K562 (cell line): ENCODE measurements around the gene COX6A1. TPM values are rescaled to one million over a fixed set of nuclear protein-coding genes. Genes with fewer than 3 reads are reported as not detected.

Experiments
- ATF1 ChIP-seq, 2 experiments: fragments of 450-650 bp in 1 of 2; IDR thresholded peaks; 2 replicates each; pipeline ENCODE4 v1.6.1; 2016; ENCODE audit warnings: missing compliant biosample characterization in 1 of 2, missing genetic modification characterization in 1 of 2
- E2F3 ChIP-seq: fragments of 250-450 bp; sonication (Bioruptor Pico); IDR thresholded peaks from 2 replicates; pipeline ENCODE4 v1.4.0; 2020; ENCODE audit warnings: mild to moderate bottlenecking
- EP300 ChIP-seq: IDR thresholded peaks from 2 replicates; pipeline ENCODE4 v1.6.1; 2012; ENCODE audit warnings: low read length, improper control_type of control experiment
- HNRNPUL1 ChIP-seq: fragments of 200-400 bp; formaldehyde crosslinking; IDR thresholded peaks from 2 replicates; pipeline ENCODE4 v1.6.1; 2017; ENCODE audit warnings: low read length
- KDM5B ChIP-seq: fragments of 200-600 bp; sonication (generic); IDR thresholded peaks from 2 replicates; pipeline ENCODE4 v1.6.1; 2012; ENCODE audit warnings: low read depth, mild to moderate bottlenecking, moderate library complexity, low read length, control low read depth, inconsistent platforms; ENCODE audit not compliant: insufficient replicate concordance
- KLF16 ChIP-seq: IDR thresholded peaks from 2 replicates; pipeline ENCODE4 v1.6.1; 2016; ENCODE audit warnings: antibody characterized with exemption
- MEF2A ChIP-seq: IDR thresholded peaks from 2 replicates; pipeline ENCODE4 v1.6.1; 2011; ENCODE audit warnings: low read depth, mild to moderate bottlenecking, low read length, moderate library complexity; ENCODE audit not compliant: control insufficient read depth
- NR4A1 ChIP-seq, 2 experiments: fragments of 250-450 bp in 1 of 2; fragments of 450-650 bp in 1 of 2; sonication (Bioruptor Pico) in 1 of 2; IDR thresholded peaks; 2 replicates each; pipeline versions ENCODE4 v1.4.0 to v1.6.1; 2016 to 2020; ENCODE audit warnings: mild to moderate bottlenecking in 2 of 2, missing compliant biosample characterization in 1 of 2, missing genetic modification characterization in 1 of 2, moderate library complexity in 1 of 2
- NRF1 ChIP-seq, 2 experiments: fragments of 450-650 bp; IDR thresholded peaks in 1 of 2; conservative IDR thresholded peaks in 1 of 2; 2 replicates each; pipeline ENCODE4 v1.6.1; 2014; ENCODE audit warnings: mild to moderate bottlenecking in 2 of 2
- PHF21A ChIP-seq: fragments of 450-650 bp; IDR thresholded peaks from 2 replicates; pipeline ENCODE4 v1.6.1; 2017; ENCODE audit warnings: low read depth, borderline replicate concordance
- SMC3 ChIP-seq: conservative IDR thresholded peaks from 2 replicates; pipeline ENCODE4 v1.6.1; 2011; ENCODE audit warnings: low read depth, low read length, improper control_type of control experiment; ENCODE audit not compliant: insufficient read depth
- STAT5B ChIP-seq: fragments of 250-450 bp; sonication (Bioruptor Pico); IDR thresholded peaks from 2 replicates; pipeline ENCODE4 v1.8.0; 2021; ENCODE audit warnings: mild to moderate bottlenecking, inconsistent platforms
- TARDBP ChIP-seq: fragments of 450-650 bp; IDR thresholded peaks from 2 replicates; pipeline ENCODE4 v1.6.1; 2016
- TRIM28 ChIP-seq: fragments of 450-650 bp; IDR thresholded peaks from 2 replicates; pipeline ENCODE4 v1.6.1; 2017
- ZKSCAN1 ChIP-seq: fragments of 150-350 bp; IDR thresholded peaks from 2 replicates; pipeline ENCODE4 v1.6.1; 2016; ENCODE audit warnings: low read depth, low read length
- ZNF551 ChIP-seq: fragments of 250-450 bp; sonication (Bioruptor Pico); IDR thresholded peaks from 2 replicates; pipeline ENCODE4 v1.5.0; 2021; ENCODE audit warnings: mild to moderate bottlenecking, moderate library complexity
- polyA plus RNA-seq, 8 experiments: library from polyadenylated mRNA; depleted of rRNA in 4 of 8; stranded (reverse) in 5 of 8; unstranded in 3 of 8; fragments of >200 nt; fragmentation: Nextera tagmentation in 2 of 8; fragmentation: Illumina TruSeq in 1 of 8; extraction: Ambion mirVana in 2 of 8; extraction: Trizol in 1 of 8; gene quantifications; 2 replicates each; pipeline versions ENCODE4 v1.2.1 to v1.2.3, GENCODE V29; 2011 to 2014; ENCODE audit warnings: inconsistent platforms in 1 of 8, missing spikeins in 1 of 8
- total RNA-seq, 7 experiments: library from RNA; depleted of rRNA in 6 of 7; stranded (reverse); fragments of >200 nt in 6 of 7; fragmentation: Illumina TruSeq in 2 of 7; extraction: Trizol in 2 of 7; gene quantifications; 2 replicates each; pipeline versions ENCODE4 v1.2.1 to v1.2.3, GENCODE V29; 2011 to 2021; ENCODE audit warnings: low replicate concordance in 1 of 7
- TF ChIP-seq, protein P1 (sequence below): fragments of 250-450 bp; sonication (Bioruptor Pico); IDR thresholded peaks from 2 replicates; pipeline ENCODE4 v1.4.0; 2020
- TF ChIP-seq, protein P2 (sequence below), 2 experiments: fragments of 450-650 bp; conservative IDR thresholded peaks; 2 replicates each; pipeline ENCODE4 v1.6.1; 2017; ENCODE audit warnings: mild to moderate bottlenecking in 2 of 2, moderate library complexity in 2 of 2
- TF ChIP-seq, protein P3 (sequence below): fragments of 200-400 bp; formaldehyde crosslinking; IDR thresholded peaks from 2 replicates; pipeline ENCODE4 v1.6.1; 2017; ENCODE audit warnings: mild to moderate bottlenecking, low read depth, low read length, moderate library complexity

The COX6A1 gene
- total and polyA plus RNA-seq, 9 of the 15 experiments (the other 6 are each of a cell fraction or from before 2014, with no cell fraction given): 414 to 4,142 (median 931) TPM

DNA sequence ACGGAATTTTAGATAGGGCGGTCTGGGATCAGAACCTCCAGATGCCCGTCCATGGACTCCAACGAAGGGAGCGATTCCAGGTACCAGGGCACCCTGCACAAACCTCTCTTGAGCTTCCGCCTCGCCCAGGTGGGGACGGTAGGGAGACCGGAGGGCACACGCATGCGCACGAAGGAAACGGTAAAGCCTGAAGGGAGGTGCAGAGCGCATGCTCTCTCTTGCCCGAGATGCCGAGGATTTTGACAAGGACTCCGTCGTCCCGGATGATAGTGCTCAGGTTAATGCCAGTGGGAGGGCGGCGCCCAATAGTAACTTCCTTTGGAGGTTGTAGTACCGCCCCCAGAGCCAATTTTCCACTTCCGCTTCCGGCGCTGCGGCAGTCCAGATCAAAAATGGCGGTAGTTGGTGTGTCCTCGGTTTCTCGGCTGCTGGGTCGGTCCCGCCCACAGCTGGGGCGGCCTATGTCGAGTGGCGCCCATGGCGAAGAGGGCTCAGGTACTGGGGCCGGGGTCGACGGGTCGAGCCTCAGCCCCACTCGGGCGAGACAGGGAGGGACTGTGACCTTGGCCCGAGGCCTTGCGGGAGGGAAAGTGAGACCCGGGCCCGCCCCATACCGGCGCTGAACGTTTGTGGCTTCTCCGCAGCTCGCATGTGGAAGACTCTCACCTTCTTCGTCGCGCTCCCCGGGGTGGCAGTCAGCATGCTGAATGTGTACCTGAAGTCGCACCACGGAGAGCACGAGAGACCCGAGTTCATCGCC, at the start of gene COX6A1 (continued):
- TF ChIP-seq, protein P1, sequence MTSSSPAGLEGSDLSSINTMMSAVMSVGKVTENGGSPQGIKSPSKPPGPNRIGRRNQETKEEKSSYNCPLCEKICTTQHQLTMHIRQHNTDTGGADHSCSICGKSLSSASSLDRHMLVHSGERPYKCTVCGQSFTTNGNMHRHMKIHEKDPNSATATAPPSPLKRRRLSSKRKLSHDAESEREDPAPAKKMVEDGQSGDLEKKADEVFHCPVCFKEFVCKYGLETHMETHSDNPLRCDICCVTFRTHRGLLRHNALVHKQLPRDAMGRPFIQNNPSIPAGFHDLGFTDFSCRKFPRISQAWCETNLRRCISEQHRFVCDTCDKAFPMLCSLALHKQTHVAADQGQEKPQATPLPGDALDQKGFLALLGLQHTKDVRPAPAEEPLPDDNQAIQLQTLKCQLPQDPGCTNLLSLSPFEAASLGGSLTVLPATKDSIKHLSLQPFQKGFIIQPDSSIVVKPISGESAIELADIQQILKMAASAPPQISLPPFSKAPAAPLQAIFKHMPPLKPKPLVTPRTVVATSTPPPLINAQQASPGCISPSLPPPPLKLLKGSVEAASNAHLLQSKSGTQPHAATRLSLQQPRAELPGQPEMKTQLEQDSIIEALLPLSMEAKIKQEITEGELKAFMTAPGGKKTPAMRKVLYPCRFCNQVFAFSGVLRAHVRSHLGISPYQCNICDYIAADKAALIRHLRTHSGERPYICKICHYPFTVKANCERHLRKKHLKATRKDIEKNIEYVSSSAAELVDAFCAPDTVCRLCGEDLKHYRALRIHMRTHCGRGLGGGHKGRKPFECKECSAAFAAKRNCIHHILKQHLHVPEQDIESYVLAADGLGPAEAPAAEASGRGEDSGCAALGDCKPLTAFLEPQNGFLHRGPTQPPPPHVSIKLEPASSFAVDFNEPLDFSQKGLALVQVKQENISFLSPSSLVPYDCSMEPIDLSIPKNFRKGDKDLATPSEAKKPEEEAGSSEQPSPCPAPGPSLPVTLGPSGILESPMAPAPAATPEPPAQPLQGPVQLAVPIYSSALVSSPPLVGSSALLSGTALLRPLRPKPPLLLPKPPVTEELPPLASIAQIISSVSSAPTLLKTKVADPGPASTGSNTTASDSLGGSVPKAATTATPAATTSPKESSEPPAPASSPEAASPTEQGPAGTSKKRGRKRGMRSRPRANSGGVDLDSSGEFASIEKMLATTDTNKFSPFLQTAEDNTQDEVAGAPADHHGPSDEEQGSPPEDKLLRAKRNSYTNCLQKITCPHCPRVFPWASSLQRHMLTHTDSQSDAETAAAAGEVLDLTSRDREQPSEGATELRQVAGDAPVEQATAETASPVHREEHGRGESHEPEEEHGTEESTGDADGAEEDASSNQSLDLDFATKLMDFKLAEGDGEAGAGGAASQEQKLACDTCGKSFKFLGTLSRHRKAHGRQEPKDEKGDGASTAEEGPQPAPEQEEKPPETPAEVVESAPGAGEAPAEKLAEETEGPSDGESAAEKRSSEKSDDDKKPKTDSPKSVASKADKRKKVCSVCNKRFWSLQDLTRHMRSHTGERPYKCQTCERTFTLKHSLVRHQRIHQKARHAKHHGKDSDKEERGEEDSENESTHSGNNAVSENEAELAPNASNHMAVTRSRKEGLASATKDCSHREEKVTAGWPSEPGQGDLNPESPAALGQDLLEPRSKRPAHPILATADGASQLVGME: peak; percentile 71; the same call in 1 of the 2 replicates
- TF ChIP-seq E2F3 (CRISPR knock-in tag): peak; percentile 81; the same call in 1 of the 2 replicates
- no peak for TF ChIP-seq ATF1 (CRISPR knock-in tag; IDR thresholded peaks at IDR 0.05)
- peak; percentile 51; the same call in 1 of the 2 replicates for TF ChIP-seq ATF1 (tag; IDR thresholded peaks at IDR 0.05)
- TF ChIP-seq MEF2A: no peak
- TF ChIP-seq, protein P2, sequence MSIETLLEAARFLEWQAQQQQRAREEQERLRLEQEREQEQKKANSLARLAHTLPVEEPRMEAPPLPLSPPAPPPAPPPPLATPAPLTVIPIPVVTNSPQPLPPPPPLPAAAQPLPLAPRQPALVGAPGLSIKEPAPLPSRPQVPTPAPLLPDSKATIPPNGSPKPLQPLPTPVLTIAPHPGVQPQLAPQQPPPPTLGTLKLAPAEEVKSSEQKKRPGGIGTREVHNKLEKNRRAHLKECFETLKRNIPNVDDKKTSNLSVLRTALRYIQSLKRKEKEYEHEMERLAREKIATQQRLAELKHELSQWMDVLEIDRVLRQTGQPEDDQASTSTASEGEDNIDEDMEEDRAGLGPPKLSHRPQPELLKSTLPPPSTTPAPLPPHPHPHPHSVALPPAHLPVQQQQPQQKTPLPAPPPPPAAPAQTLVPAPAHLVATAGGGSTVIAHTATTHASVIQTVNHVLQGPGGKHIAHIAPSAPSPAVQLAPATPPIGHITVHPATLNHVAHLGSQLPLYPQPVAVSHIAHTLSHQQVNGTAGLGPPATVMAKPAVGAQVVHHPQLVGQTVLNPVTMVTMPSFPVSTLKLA (conservative IDR thresholded peaks at IDR 0.05): peak; percentile 16 to 77
- TF ChIP-seq TRIM28: no peak
- no peak for TF ChIP-seq STAT5B (CRISPR knock-in tag)
- TF ChIP-seq TARDBP: no peak
- no peak for TF ChIP-seq ZKSCAN1
- TF ChIP-seq NR4A1 (CRISPR knock-in tag; IDR thresholded peaks at IDR 0.05): 0 out of 2 replicates have a peak, but pooled peaks have one; percentile 52
- TF ChIP-seq NR4A1 (tag; IDR thresholded peaks at IDR 0.05): no peak
- no peak for TF ChIP-seq SMC3
- peak; percentile 87 for TF ChIP-seq KDM5B
- TF ChIP-seq, protein P3, sequence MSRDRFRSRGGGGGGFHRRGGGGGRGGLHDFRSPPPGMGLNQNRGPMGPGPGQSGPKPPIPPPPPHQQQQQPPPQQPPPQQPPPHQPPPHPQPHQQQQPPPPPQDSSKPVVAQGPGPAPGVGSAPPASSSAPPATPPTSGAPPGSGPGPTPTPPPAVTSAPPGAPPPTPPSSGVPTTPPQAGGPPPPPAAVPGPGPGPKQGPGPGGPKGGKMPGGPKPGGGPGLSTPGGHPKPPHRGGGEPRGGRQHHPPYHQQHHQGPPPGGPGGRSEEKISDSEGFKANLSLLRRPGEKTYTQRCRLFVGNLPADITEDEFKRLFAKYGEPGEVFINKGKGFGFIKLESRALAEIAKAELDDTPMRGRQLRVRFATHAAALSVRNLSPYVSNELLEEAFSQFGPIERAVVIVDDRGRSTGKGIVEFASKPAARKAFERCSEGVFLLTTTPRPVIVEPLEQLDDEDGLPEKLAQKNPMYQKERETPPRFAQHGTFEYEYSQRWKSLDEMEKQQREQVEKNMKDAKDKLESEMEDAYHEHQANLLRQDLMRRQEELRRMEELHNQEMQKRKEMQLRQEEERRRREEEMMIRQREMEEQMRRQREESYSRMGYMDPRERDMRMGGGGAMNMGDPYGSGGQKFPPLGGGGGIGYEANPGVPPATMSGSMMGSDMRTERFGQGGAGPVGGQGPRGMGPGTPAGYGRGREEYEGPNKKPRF: no peak
- no peak for TF ChIP-seq ZNF551 (CRISPR knock-in tag)
- TF ChIP-seq NRF1 (conservative IDR thresholded peaks at IDR 0.05 in 1 of 2, IDR thresholded peaks at IDR 0.05 in 1 of 2): peak; percentile 100
- TF ChIP-seq PHF21A: no peak
- no peak for TF ChIP-seq KLF16
- TF ChIP-seq HNRNPUL1: no peak
- peak; percentile 32; the same call in 1 of the 2 replicates for TF ChIP-seq EP300
